ENCODE measurements around the gene LIN52. TPM values are rescaled to one million over a fixed set of nuclear protein-coding genes. Genes with fewer than 3 reads are reported as not detected.

Gene LIN52, protein sequence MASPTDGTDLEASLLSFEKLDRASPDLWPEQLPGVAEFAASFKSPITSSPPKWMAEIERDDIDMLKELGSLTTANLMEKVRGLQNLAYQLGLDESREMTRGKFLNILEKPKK
- 10 to 100 TPM in 2 of 4 donors, 1 to 10 TPM in 2; 8.3 to 13.4 (median 9.9) TPM for total RNA-seq

DNA sequence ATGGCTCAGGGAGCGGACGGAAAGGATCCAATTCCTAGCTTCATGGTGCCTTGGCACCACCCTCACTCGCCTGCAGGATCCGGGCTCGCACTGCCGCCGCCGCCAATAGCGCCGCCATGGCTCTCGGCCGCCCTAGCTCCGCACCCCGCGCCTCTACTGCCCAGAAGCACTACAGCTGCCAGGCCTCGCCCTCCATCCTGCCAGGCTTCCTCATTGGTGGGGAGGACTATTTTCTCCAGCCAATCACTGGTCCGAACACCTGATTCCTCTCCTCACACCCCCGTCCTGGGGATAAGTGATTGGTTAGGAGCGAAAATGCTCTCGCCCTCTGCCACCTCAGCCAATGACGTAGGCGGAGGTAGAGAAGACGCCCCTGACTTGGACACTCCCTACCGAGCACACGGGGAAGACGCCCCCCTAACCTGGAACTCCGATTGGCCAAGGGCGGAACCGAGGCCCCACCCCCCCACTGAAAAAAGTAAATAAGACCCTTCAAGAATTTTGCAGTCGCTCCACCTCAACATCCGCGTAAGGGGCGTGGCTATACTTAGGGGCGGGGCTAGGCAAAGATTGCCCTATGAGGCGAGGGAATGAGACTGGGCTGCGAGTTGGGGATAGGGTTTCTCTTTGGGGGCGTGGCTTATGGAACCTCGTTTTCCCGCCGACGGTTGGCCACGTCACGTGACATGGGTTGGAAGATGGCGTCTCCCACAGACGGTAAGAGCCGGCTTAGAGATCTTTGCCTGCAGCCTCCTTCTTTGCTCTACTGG, at the start of gene LIN52, which contains the start of gene ALDH6A1:
Gene LIN52 (plus strand): TSS at position 680 of the 770 bp plus-strand sequence. CDS start 19 bp downstream, at position 699.
Gene ALDH6A1 (minus strand): TSS at position 177 of the 770 bp plus-strand sequence. CDS start 59 bp downstream, at position 118.
- TF ChIP-seq, protein P1, sequence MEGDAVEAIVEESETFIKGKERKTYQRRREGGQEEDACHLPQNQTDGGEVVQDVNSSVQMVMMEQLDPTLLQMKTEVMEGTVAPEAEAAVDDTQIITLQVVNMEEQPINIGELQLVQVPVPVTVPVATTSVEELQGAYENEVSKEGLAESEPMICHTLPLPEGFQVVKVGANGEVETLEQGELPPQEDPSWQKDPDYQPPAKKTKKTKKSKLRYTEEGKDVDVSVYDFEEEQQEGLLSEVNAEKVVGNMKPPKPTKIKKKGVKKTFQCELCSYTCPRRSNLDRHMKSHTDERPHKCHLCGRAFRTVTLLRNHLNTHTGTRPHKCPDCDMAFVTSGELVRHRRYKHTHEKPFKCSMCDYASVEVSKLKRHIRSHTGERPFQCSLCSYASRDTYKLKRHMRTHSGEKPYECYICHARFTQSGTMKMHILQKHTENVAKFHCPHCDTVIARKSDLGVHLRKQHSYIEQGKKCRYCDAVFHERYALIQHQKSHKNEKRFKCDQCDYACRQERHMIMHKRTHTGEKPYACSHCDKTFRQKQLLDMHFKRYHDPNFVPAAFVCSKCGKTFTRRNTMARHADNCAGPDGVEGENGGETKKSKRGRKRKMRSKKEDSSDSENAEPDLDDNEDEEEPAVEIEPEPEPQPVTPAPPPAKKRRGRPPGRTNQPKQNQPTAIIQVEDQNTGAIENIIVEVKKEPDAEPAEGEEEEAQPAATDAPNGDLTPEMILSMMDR (IDR thresholded peaks at IDR 0.05; ENCODE audit: low read depth), result no peak

GRCh38 chr14:74035556-74035955, 49.2 kb upstream of the LIN52 start:
- TF ChIP-seq, protein P1 (IDR thresholded peaks at IDR 0.05; ENCODE audit: low read depth), result no peak

- TF ChIP-seq, protein P1 (IDR thresholded peaks at IDR 0.05; ENCODE audit: low read depth), result no peak
These were observed 46.5 kb upstream of the LIN52 start for GRCh38 chr14:74038020-74038859.

- TF ChIP-seq, protein P1 (IDR thresholded peaks at IDR 0.05; ENCODE audit: low read depth), result no peak
These were observed 42.5 kb upstream of the LIN52 start for GRCh38 chr14:74042296-74042695.

GRCh38 chr14:74045522-74045921, 39.2 kb upstream of the LIN52 start:
- TF ChIP-seq, protein P1 (IDR thresholded peaks at IDR 0.05; ENCODE audit: low read depth), result no peak

DNA sequence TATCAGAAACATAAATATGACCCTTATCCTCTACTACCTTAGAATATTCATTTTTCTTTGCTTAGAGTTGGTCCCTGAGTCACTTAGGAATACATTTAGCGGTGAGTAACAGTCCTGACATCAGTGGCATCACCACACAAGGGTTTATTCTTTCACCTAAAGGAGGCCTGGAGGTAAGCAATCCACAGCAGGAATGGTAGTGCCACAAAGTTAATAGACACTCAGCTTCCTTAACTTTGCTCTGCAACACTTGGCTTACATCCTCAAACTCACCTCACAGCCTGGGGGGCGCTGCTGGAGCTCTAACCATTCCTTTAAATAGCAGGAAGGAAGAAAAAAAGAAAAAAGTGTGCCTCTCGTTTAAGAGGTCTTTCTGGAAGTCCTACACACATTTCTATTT, 36.5 kb upstream of the LIN52 start:
- TF ChIP-seq, protein P1 (IDR thresholded peaks at IDR 0.05; ENCODE audit: low read depth), result no peak
